GM08714 (cell line): ENCODE data around the gene GEMIN7.
"Not testable (repeated sequence)": the region's sequence is repeated elsewhere in the genome, so short reads cannot be mapped to it uniquely, and the experiment has no call there.

Experiments
- H3K4me3 ChIP-seq: fragments of 200-500 bp; sonication (Bioruptor generic); 2 replicates; pipeline ENCODE4 v1.5.1; 2014; ENCODE audit warnings: mild to moderate bottlenecking, low read length, inconsistent platforms
- ZNF274 ChIP-seq: IDR thresholded peaks from 2 replicates; pipeline ENCODE4 v1.6.1; 2012; ENCODE audit warnings: mild to moderate bottlenecking, low read depth, low read length

GEMIN7 gene

GRCh38 chr19:45099467-45100191 is 20.6 kb downstream of the GEMIN7 start:
- TF ChIP-seq ZNF274: no peak
- no peak overlapping the region for H3K4me3 ChIP-seq

GRCh38 chr19:45100201-45100600 is 21.1 kb downstream of the GEMIN7 start:
- no peak for TF ChIP-seq ZNF274

GRCh38 chr19:45100846-45101252 is 21.8 kb downstream of the GEMIN7 start:
- H3K4me3 ChIP-seq: no peak overlapping the region
- TF ChIP-seq ZNF274: no peak

More at GRCh38 chr19:45100201-45100600, 21.1 kb downstream of the GEMIN7 start:
- no peak overlapping the region for H3K4me3 ChIP-seq

- H3K4me3 ChIP-seq: no peak overlapping the region
- TF ChIP-seq ZNF274: no peak
Measured at GRCh38 chr19:45101806-45102205, 22.7 kb downstream of the GEMIN7 start.

- no peak overlapping the region for H3K4me3 ChIP-seq
Measured at GRCh38 chr19:45102481-45102880, 23.4 kb downstream of the GEMIN7 start.

GRCh38 chr19:45103156-45103507 is 24.1 kb downstream of the GEMIN7 start:
- H3K4me3 ChIP-seq: no peak overlapping the region; the same call in 1 of the 2 replicates
- TF ChIP-seq ZNF274: no peak

More at GRCh38 chr19:45102481-45102880, 23.4 kb downstream of the GEMIN7 start:
- no peak for TF ChIP-seq ZNF274

- TF ChIP-seq ZNF274: no peak
- no peak overlapping the region; the same call in 1 of the 2 replicates for H3K4me3 ChIP-seq
Measured at GRCh38 chr19:45103508-45104319, 24.7 kb downstream of the GEMIN7 start.

GRCh38 chr19:45104658-45105349 is 25.7 kb downstream of the GEMIN7 start:
- no peak for TF ChIP-seq ZNF274
- H3K4me3 ChIP-seq: no peak overlapping the region

GRCh38 chr19:45106363-45106762 is 27.3 kb downstream of the GEMIN7 start:
- not testable (repeated sequence) for H3K4me3 ChIP-seq

- H3K4me3 ChIP-seq: no peak overlapping the region
- TF ChIP-seq ZNF274: no peak
Measured at GRCh38 chr19:45107621-45108150, 28.6 kb downstream of the GEMIN7 start.

GRCh38 chr19:45110851-45111266 is 31.8 kb downstream of the GEMIN7 start:
- no peak for TF ChIP-seq ZNF274
- H3K4me3 ChIP-seq: no peak overlapping the region

GRCh38 chr19:45112111-45112827 is 33.2 kb downstream of the GEMIN7 start:
- no peak for TF ChIP-seq ZNF274
- H3K4me3 ChIP-seq: no peak overlapping the region

- no peak overlapping the region for H3K4me3 ChIP-seq
- no peak for TF ChIP-seq ZNF274
Measured at GRCh38 chr19:45113628-45114027, 34.6 kb downstream of the GEMIN7 start.

- H3K4me3 ChIP-seq: no peak overlapping the region
- TF ChIP-seq ZNF274: no peak
Measured at GRCh38 chr19:45114116-45114515, 35.1 kb downstream of the GEMIN7 start.
